Activated CD4-positive, alpha-beta T cell treated with anti-CD3 and anti-CD28 coated beads for 36 hours (primary cell): Measurements from ENCODE around the gene CERS6. TPM values are rescaled to one million over a fixed set of nuclear protein-coding genes. Genes with fewer than 3 reads are reported as not detected.

Source experiments
- ATAC-seq: fragments of 200-7000 bp; cut with Tn5 transposase; one replicate; pipeline ENCODE4 v1.10.0; 2021; ENCODE audit warnings: mild to moderate bottlenecking, moderate library complexity
- CTCF ChIA-PET: fragments of 350-600 bp; sonication (Branson Sonifier 250); formaldehyde crosslinking; loops from one replicate; lab custom pipeline; 2021; ENCODE audit warnings: antibody characterized with exemption; lab: Charles Lee
- POLR2A ChIA-PET: fragments of 350-600 bp; sonication (Branson Sonifier 250); formaldehyde crosslinking; loops from one replicate; lab custom pipeline; 2021; ENCODE audit warnings: antibody characterized with exemption, inconsistent platforms; lab: Charles Lee
- DNase-seq: peaks from one replicate; pipeline ENCODE4 v3.0.0-alpha.2; 2020
- H3K27ac Mint-ChIP-seq: one replicate; pipeline ENCODE4 v1.8.0; 2021; ENCODE audit warnings: mixed read lengths
- H3K27me3 Mint-ChIP-seq: one replicate; pipeline ENCODE4 v1.8.0; 2021; ENCODE audit warnings: mixed read lengths
- H3K36me3 Mint-ChIP-seq: one replicate; pipeline ENCODE4 v1.8.0; 2021; ENCODE audit warnings: low read depth, mixed read lengths
- H3K4me1 Mint-ChIP-seq: one replicate; pipeline ENCODE4 v1.8.0; 2021; ENCODE audit warnings: mixed read lengths
- H3K4me3 Mint-ChIP-seq: one replicate; pipeline ENCODE4 v1.8.0; 2021; ENCODE audit warnings: mild to moderate bottlenecking, moderate library complexity, mixed read lengths
- H3K9me3 Mint-ChIP-seq: one replicate; pipeline ENCODE4 v1.8.0; 2021; ENCODE audit warnings: low read depth, mixed read lengths
- intact Hi-C, 2 experiments: fragments of 100-400 bp; cut with DNase I in 1 of 2; cut with micrococcal nuclease in 1 of 2; formaldehyde crosslinking; loops; one replicate each; pipeline versions ENCODE4 v1.14.2 to v1.15.1; 2022 to 2024; cut with DNase I, micrococcal nuclease
- total RNA-seq, 2 experiments: library from RNA; stranded (reverse); gene quantifications; one replicate each; pipeline ENCODE4 v1.2.3, GENCODE V29; 2021

Gene CERS6
- total RNA-seq, 2 experiments from 2014 or later: 12.9 to 13.1 TPM

GRCh38 chr2:168622559-168622958 is 166.5 kb downstream of the CERS6 start:
- no peaks in the 10 kb centered on the region for H3K36me3 Mint-ChIP-seq
- H3K27me3 Mint-ChIP-seq: no peaks in the 10 kb centered on the region
- H3K4me3 Mint-ChIP-seq: no peak overlapping the region
- ATAC-seq: no peak
- CTCF ChIA-PET: interaction anchor here (0.7 to 1.5 kb wide), 4 partner anchors 9 to 131 kb away, joined by 3 to 7 read pairs (median 4); no protein-coding TSS in a partner anchor
- POLR2A ChIA-PET: no interaction called here
- intact Hi-C loops: no loop called here
- no peak overlapping the region for H3K27ac Mint-ChIP-seq
- H3K4me1 Mint-ChIP-seq: peaks cover 13% of the 10 kb centered on the region
- H3K9me3 Mint-ChIP-seq: peaks cover 2% of the 10 kb centered on the region
- DNase-seq: no peak

GRCh38 chr2:168624028-168624427 is 168.0 kb downstream of the CERS6 start:
- intact Hi-C loops: no loop called here
- DNase-seq: no peak
- no peak overlapping the region for H3K4me3 Mint-ChIP-seq
- peaks cover 16% of the 10 kb centered on the region for H3K4me1 Mint-ChIP-seq
- H3K36me3 Mint-ChIP-seq: no peaks in the 10 kb centered on the region
- no peaks in the 10 kb centered on the region for H3K9me3 Mint-ChIP-seq
- ChIA-PET CTCF (no interaction called here), POLR2A (no interaction called here)
- no peak for ATAC-seq
- no peak overlapping the region for H3K27ac Mint-ChIP-seq
- no peaks in the 10 kb centered on the region for H3K27me3 Mint-ChIP-seq

GRCh38 chr2:168626096-168626495 is 170.0 kb downstream of the CERS6 start:
- Mint-ChIP-seq H3K27me3 (no peaks in the 10 kb centered on the region), H3K9me3 (no peaks in the 10 kb centered on the region), H3K4me3 (no peak overlapping the region), H3K4me1 (peaks cover 16% of the 10 kb centered on the region), H3K36me3 (no peaks in the 10 kb centered on the region), H3K27ac (no peak overlapping the region)
- POLR2A ChIA-PET: no interaction called here
- DNase-seq (no peak), ATAC-seq (no peak)
- CTCF ChIA-PET: interaction anchor here (0.7 kb wide), 1 partner anchor 23 kb away, joined by 3 read pairs; no protein-coding TSS in a partner anchor
- intact Hi-C loops: no loop called here

- Mint-ChIP-seq H3K27me3 (no peaks in the 10 kb centered on the region), H3K27ac (no peak overlapping the region), H3K36me3 (no peaks in the 10 kb centered on the region), H3K4me1 (peaks cover 16% of the 10 kb centered on the region), H3K4me3 (no peak overlapping the region), H3K9me3 (no peaks in the 10 kb centered on the region)
- no peak for DNase-seq
- ATAC-seq: no peak
- POLR2A ChIA-PET: no interaction called here
- CTCF ChIA-PET: no interaction called here
- intact Hi-C loops: no loop called here
These were observed 170.6 kb downstream of the CERS6 start for GRCh38 chr2:168626647-168627046.

- no peaks in the 10 kb centered on the region for H3K27me3 Mint-ChIP-seq
- intact Hi-C loops: no loop called here
- DNase-seq (no peak), ATAC-seq (no peak)
- H3K27ac Mint-ChIP-seq: no peak overlapping the region
- POLR2A ChIA-PET: no interaction called here
- H3K4me1 Mint-ChIP-seq: peaks cover 18% of the 10 kb centered on the region
- CTCF ChIA-PET: interaction anchor here (0.7 to 0.9 kb wide), 4 partner anchors 10 to 229 kb away, joined by 3 to 7 read pairs (median 4); no protein-coding TSS in a partner anchor
- no peak overlapping the region for H3K4me3 Mint-ChIP-seq
- H3K36me3 Mint-ChIP-seq: no peaks in the 10 kb centered on the region
- no peaks in the 10 kb centered on the region for H3K9me3 Mint-ChIP-seq
These were observed 176.6 kb downstream of the CERS6 start for GRCh38 chr2:168632709-168633121.

GRCh38 chr2:168633200-168633599 is 177.1 kb downstream of the CERS6 start:
- H3K9me3 Mint-ChIP-seq: no peaks in the 10 kb centered on the region
- intact Hi-C loops: no loop called here
- DNase-seq (no peak), ATAC-seq (peak; percentile 63)
- no peak overlapping the region for H3K27ac Mint-ChIP-seq
- ChIA-PET CTCF (interaction anchor here (0.7 to 0.9 kb wide), 3 partner anchors 11 to 229 kb away, joined by 3 to 7 read pairs (median 4); no protein-coding TSS in a partner anchor), POLR2A (interaction anchor here (0.6 kb wide), 1 partner anchor 173 kb away, joined by 3 read pairs; no protein-coding TSS in a partner anchor)
- no peak overlapping the region for H3K4me3 Mint-ChIP-seq
- H3K27me3 Mint-ChIP-seq: no peaks in the 10 kb centered on the region
- H3K4me1 Mint-ChIP-seq: peaks cover 16% of the 10 kb centered on the region
- no peaks in the 10 kb centered on the region for H3K36me3 Mint-ChIP-seq

GRCh38 chr2:168633895-168634294 is 177.8 kb downstream of the CERS6 start:
- no peaks in the 10 kb centered on the region for H3K9me3 Mint-ChIP-seq
- H3K4me3 Mint-ChIP-seq: no peak overlapping the region
- no peaks in the 10 kb centered on the region for H3K27me3 Mint-ChIP-seq
- no peaks in the 10 kb centered on the region for H3K36me3 Mint-ChIP-seq
- ChIA-PET POLR2A (no interaction called here), CTCF (no interaction called here)
- DNase-seq (no peak), ATAC-seq (no peak)
- H3K27ac Mint-ChIP-seq: no peak overlapping the region
- intact Hi-C loops: no loop called here
- H3K4me1 Mint-ChIP-seq: peaks cover 16% of the 10 kb centered on the region

GRCh38 chr2:168635065-168635577 is 179.0 kb downstream of the CERS6 start:
- H3K27ac Mint-ChIP-seq: no peak overlapping the region
- no peaks in the 10 kb centered on the region for H3K27me3 Mint-ChIP-seq
- intact Hi-C loops: no loop called here
- ATAC-seq (no peak), DNase-seq (no peak)
- no peaks in the 10 kb centered on the region for H3K36me3 Mint-ChIP-seq
- peaks cover 16% of the 10 kb centered on the region for H3K4me1 Mint-ChIP-seq
- no peaks in the 10 kb centered on the region for H3K9me3 Mint-ChIP-seq
- ChIA-PET POLR2A (interaction anchor here (0.6 kb wide), 1 partner anchor 1696 kb away, joined by 4 read pairs; no protein-coding TSS in a partner anchor), CTCF (interaction anchor here (0.7 kb wide), 1 partner anchor 13 kb away, joined by 3 read pairs; no protein-coding TSS in a partner anchor)
- no peak overlapping the region for H3K4me3 Mint-ChIP-seq

- no peak for DNase-seq
- H3K36me3 Mint-ChIP-seq: peaks cover 2% of the 10 kb centered on the region
- CTCF ChIA-PET: interaction anchor here (0.9 to 1.2 kb wide), 3 partner anchors 16 to 268 kb away, joined by 3 read pairs; no protein-coding TSS in a partner anchor
- H3K27ac Mint-ChIP-seq: no peak overlapping the region
- H3K27me3 Mint-ChIP-seq: no peaks in the 10 kb centered on the region
- no peak overlapping the region for H3K4me3 Mint-ChIP-seq
- no peaks in the 10 kb centered on the region for H3K9me3 Mint-ChIP-seq
- intact Hi-C loops: no loop called here
- H3K4me1 Mint-ChIP-seq: peaks cover 15% of the 10 kb centered on the region
- ATAC-seq: no peak
- POLR2A ChIA-PET: interaction anchor here (0.7 kb wide), 1 partner anchor 21 kb away, joined by 3 read pairs; no protein-coding TSS in a partner anchor
These were observed 182.9 kb downstream of the CERS6 start for GRCh38 chr2:168639018-168639417.

GRCh38 chr2:168639441-168639898 is 183.4 kb downstream of the CERS6 start:
- Mint-ChIP-seq H3K9me3 (no peaks in the 10 kb centered on the region), H3K36me3 (peaks cover 2% of the 10 kb centered on the region), H3K27ac (no peak overlapping the region), H3K4me1 (peaks cover 19% of the 10 kb centered on the region), H3K4me3 (no peak overlapping the region), H3K27me3 (no peaks in the 10 kb centered on the region)
- intact Hi-C loops: no loop called here
- DNase-seq: no peak
- CTCF ChIA-PET: interaction anchor here (1.1 to 1.2 kb wide), 2 partner anchors 17 to 268 kb away, joined by 3 read pairs; no protein-coding TSS in a partner anchor
- ATAC-seq: no peak
- POLR2A ChIA-PET: no interaction called here

GRCh38 chr2:168640039-168640438 is 184.0 kb downstream of the CERS6 start:
- CTCF ChIA-PET: no interaction called here
- H3K9me3 Mint-ChIP-seq: no peaks in the 10 kb centered on the region
- H3K4me1 Mint-ChIP-seq: peaks cover 19% of the 10 kb centered on the region
- peaks cover 2% of the 10 kb centered on the region for H3K36me3 Mint-ChIP-seq
- no peaks in the 10 kb centered on the region for H3K27me3 Mint-ChIP-seq
- no peak for DNase-seq
- POLR2A ChIA-PET: no interaction called here
- no peak overlapping the region for H3K4me3 Mint-ChIP-seq
- no peak for ATAC-seq
- H3K27ac Mint-ChIP-seq: no peak overlapping the region
- intact Hi-C loops: no loop called here

GRCh38 chr2:168641636-168642035 is 185.6 kb downstream of the CERS6 start:
- H3K4me1 Mint-ChIP-seq: peaks cover 23% of the 10 kb centered on the region
- DNase-seq: no peak
- ATAC-seq: no peak
- intact Hi-C loops: no loop called here
- H3K27me3 Mint-ChIP-seq: no peaks in the 10 kb centered on the region
- ChIA-PET POLR2A (no interaction called here), CTCF (no interaction called here)
- H3K4me3 Mint-ChIP-seq: no peak overlapping the region
- H3K36me3 Mint-ChIP-seq: peaks cover 2% of the 10 kb centered on the region
- no peak overlapping the region for H3K27ac Mint-ChIP-seq
- peaks cover 3% of the 10 kb centered on the region for H3K9me3 Mint-ChIP-seq
